ENCODE measurements around the gene CYP27C1.

CYP27C1 gene

DNA sequence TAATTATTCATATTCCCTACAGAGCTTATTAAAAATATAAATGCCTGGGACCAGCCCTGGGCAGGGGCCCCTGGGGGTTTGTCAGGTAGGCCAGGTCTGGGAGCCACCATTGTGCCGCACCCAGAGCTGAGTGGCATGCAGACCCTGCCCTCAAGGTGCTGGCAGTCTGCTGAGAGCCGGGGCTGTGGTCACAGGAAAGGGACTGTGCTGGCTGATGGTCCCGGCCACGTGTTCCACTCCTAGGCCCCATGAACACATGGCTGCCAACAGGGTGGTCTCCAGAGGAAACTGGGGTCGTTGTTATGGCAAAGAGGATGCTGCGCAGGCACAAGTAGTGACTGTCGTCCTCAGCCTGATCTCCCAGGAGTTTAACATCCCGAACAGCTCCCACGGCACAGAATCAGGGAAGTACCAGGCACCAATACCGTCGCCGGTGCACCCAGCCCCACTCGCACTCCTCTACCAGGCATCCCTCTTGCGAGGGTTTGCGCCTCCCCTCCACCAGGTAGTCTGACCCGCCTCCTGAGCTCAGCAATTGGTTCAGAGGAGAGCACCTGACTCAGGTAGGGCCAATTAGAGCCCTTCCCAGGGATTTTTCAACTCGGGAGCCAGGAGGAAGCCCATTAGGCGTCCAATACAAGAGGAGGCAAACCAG is 73.9 kb downstream of the CYP27C1 start:
- DNase-seq = no peak

DNA sequence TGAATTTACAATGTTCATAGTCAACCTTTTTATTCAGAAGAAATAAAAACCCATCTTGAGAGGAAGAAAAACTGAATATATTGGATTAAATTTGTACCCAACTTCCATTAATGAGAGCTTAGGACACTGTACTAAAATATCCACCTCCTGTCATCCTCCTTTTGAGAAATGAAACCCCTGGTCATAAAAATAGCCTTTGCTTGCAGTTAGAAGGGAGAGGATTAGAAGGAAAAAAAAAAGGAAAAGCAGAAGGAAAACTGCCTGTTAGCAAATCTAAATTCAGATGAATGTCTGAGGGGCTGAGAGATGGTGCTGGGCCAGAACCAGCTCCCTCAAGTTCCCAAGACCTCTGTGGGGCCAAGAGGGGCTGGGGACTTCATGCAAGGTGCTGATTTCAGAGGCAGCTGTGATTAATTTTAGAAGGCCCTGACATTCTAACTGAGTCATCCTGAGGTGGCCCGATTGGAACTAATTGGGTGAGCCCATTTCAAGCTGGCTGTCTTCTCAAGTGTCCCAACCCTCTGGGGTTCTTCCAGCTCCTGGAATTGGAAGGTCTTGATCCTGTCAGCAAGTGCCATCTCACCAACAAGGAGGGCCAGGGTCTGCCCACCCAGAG is 74.7 kb downstream of the CYP27C1 start:
- no peak for DNase-seq

DNA sequence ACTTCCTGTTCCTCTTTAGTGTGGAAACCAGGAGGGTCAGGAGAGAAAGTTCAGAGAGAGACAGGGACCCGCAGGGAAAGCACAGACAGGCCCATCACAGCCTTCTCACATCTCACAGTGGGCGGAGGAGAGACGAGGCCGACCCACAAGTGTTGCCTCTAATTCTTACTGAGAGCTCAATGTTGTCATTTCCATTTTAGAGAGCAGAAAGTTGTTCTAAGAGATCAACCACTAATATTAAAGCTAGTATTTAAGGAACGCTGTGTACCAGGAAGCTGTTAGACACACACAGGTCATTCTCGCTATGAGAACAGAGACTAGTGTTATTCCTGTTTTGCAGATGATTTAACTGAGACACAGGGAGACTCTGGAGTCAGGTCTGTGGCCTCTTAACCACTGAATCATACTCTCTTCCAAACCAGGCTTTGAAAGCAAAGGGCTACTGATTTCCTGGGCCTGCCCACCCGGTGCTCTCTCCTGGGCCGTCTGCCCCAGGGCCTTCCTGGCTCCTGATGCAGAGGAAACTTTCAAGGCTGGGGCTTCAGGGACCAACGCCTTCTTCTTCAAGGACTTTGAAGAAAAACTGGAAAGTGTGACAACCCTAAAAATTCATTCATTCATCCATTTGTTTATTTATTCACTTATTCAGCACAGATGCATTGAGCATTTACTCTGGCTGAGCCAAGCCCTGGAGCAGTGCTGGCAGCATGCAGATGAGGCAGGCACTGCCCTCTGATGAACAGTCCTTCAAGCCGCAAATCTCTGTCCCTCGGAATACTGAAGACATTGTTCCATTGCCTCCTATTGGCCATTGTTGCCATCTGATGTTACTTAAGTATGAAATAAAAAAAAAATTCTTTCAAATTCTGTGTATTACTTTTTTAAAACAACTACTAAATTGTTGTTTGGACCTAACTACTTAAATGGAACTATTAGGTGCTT is 76.0 kb downstream of the CYP27C1 start:
- DNase-seq = no peak

DNA sequence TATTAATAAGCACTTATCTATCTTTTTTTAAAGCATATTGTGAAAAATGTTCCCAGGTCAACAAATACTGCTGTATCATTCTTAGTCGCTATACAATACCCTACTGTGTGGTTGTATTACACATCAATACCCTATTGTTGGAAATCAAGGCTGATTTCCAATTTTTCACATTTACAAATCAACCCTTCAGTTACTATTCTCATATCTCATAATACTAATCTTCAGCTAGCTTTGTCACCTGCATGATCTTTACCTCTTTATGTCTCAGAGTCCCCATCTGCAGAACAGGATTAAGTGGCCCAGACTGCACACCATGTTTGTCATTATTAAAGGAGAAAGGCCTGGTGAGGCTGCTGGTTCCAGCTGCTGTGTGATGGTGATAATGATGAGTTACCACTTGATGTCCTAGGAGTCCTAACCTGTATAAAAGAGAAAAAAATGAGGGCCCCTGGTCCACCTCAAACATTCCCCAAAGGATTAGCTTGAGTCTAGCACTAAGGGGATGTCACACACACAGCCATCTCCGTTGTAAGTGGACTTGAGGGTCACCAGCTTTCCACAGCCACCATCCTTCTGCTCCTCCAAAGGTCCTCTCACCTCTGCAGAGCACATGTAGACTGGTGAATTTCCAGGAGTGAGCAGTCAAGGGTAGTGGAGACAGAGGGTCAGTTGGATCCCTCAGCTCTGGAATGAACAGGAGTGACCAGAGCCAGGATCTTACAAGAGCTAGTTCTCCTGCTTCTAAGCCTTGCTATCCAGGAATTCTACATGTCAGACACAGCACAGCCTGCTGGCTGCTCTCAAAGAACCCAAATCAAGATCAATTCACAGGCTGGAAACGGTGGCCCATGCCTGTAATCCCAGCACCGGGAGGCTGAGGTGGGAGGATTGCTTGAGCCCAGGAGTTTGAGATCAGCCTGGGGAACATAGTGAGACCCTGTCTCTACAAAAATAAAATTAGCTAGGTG is 77.2 kb downstream of the CYP27C1 start:
- DNase-seq = no peak

DNA sequence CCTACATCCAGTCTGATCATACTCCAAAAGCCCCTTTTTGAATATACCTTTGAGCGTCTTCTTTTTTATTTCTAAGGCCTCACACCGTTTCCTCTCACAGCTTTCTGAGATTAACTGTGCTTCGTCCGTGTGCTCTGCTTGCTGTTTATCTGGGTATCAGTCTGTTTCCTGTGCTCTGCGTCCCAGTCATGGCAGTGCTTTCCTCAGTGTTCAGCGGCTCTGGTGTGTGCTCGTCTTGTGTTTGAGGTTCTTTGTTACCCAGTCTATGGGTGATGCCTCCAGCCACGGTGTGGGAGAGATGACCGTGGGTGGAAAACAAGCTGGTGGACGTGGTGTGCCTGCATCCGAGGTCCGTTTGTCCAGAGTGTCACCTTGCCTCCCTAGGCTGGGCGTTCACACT is 79.6 kb downstream of the CYP27C1 start:
- no peak for DNase-seq

DNA sequence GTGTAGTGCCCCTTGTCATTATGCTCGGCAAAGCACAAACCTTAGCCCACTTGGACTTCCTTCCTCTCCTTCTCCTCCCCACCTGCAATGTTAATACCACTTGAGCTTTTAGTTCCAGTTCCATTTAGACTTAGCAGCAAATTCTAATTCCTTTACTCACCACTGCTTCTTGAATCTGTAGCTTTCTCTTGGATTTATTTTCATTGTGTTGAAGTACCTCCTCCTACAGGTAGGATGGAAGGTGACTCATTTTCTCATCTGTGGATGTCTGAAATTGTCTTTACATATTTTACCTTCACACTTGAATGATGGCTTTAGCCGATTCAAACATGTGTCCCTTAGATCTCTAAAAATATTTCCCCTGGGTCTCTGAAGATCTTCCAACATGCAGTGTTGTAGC is 80.3 kb downstream of the CYP27C1 start:
- no peak for DNase-seq

DNA sequence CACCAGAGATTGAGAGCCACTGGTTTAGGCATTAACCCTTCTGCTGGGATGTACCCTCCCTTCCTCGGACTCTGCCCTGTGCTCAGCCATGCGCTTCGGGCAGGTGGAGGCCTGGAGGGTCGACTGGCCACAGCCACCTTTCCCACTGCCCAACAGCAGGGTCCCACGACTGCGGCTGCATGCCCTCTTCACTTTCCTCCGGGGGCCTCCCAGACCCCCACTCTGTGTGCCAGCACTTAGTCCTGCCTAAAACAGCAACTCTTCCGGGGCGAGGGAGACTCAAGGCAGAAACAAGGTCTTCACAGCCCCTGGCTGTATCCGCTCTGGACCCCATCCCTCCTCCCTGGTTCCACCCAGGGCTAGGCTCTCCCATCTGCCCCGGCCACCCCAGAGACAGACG is 81.8 kb downstream of the CYP27C1 start:
- no peak for DNase-seq

DNA sequence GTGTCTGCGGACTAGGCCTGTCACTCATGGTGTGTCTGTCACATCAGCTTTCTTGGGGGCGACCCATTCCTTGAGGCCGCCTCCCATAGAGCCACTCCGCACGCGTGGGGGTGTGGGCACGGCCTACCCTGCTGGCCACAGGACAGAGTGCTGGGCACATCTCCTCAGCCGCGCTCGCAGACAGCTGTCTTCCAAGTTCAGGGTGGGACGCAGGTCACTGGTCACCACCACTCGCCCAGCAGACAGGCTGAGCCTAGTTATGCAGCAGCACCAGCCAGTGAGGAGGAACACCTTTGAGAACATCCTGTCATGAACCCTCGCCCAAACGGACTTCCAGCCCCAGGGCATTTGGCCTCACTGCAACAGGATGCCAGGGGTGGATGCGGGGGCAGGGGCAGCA is 82.4 kb downstream of the CYP27C1 start:
- DNase-seq = no peak

DNA sequence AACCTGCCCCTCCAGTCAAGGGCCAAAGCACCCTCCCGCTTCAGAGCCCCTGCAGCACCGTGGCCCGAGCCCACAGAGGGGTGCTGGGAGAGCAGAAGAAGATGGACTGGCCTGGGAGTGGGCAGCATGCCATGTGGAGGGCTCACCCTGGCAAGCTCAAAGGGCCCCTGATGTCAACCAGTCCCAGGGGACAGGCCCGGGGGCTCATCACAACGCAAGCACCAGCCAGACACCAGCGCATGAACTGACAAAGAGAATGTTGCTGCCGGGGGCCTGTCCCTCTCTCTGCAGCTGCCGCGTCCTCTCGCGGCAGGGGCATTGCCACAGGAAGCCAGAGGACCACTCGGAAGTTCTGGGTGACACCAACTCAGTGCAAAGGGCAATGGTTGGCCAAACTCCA is 82.9 kb downstream of the CYP27C1 start:
- no peak for DNase-seq

DNA sequence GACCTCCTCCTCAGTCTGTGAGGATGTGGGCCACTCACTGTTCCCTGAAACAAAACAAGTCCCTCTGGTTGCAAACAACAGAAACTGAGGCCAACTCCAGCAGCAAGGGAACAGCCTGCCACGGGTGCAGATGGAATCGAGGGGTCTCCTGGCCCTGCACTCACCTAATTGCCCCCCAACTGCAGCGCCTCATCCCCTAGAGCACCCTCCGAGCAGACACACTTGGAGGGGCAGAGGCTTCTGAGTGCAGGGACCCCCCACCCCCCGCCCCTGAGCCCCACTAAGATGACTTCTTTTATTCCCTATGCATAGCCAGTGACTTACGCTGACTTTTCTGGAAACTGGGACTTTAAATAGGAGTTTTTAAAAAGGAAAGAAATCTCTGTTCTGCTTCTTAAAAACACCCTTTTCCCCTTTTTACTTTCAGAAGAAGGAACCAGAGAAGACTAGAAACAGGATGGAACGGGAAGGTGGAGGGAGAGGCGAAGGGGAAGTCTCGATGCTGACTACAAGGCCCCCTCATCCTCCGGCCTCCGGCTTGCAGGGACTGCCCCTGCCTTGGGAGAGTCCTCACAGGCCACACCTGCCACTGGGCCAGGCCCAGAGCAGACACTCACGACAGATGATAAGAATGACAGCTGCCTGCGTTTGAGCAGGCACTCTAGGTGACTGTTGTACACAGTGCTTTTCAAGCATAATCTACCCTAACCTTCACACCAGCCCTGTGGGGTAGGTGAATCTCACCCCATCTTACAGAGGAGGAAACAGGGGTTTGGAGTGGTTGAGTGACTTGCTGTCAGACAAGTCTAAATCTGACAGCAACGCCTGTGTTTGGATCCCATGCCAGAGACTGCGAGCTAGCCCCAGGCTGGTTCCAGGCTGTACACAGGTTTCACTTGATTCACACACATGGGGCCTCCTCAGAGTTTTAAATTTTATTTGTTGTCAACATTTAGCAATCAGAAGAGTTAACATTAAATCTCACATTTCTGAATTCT is 85.0 kb downstream of the CYP27C1 start:
- no peak for DNase-seq

DNA sequence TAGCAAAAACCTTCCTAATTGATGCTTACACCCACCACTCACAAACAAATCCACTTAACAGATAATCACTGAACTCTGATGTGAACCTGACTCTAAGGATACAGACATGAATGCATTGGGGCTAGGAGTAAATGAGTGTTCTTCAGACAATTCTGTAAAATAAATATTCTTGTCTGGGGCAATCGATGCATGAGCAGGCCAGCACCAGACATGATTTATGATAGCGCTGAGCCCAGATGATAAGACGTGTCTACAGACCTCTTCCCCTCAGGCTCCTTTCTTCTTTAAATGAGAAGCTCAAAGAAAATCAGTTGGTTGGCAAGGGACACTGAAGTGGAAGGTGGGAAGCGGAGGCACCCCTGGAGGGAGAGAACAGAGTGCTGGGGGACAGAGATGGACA is 85.9 kb downstream of the CYP27C1 start:
- no peak for DNase-seq

Data from stimulated activated naive CD4-positive, alpha-beta T cell (primary cell).